Spleen (tissue), 7 donors: ENCODE measurements around the gene MGMT.

ENCODE experiments used
- CTCF ChIP-seq, 11 experiments: fragments of 200-600 bp in 7 of 11; fragments of 450-650 bp in 4 of 11; sonication (generic) in 4 of 11; IDR thresholded peaks in 8 of 11; conservative IDR thresholded peaks in 3 of 11; 1 replicate in 7 of 11; 2 replicates in 4 of 11; pipeline versions ENCODE4 v1.4.0 to v1.8.0; 2016 to 2021; ENCODE audit warnings: antibody characterized with exemption in 11 of 11, inconsistent platforms in 4 of 11, mild to moderate bottlenecking in 1 of 11
- POLR2A ChIP-seq, 3 donors: fragments of 450-650 bp; IDR thresholded peaks; one replicate each; pipeline ENCODE4 v1.5.1; 2017; ENCODE audit warnings: antibody characterized with exemption in 3 of 3, mild to moderate bottlenecking in 1 of 3
- POLR2AphosphoS5 ChIP-seq, 3 donors: sonication (generic); formaldehyde crosslinking; IDR thresholded peaks; one replicate each; pipeline ENCODE4 v1.5.1; 2017; ENCODE audit warnings: antibody characterized with exemption in 3 of 3
- donor health status: DM: no; HTN: no; CAD: no; lungs with moderate emphysema.
- donor health status: DM: no; HTN: no; CAD: no.
- donor health status: DM: no; HTN: no; CAD: no.

DNA sequence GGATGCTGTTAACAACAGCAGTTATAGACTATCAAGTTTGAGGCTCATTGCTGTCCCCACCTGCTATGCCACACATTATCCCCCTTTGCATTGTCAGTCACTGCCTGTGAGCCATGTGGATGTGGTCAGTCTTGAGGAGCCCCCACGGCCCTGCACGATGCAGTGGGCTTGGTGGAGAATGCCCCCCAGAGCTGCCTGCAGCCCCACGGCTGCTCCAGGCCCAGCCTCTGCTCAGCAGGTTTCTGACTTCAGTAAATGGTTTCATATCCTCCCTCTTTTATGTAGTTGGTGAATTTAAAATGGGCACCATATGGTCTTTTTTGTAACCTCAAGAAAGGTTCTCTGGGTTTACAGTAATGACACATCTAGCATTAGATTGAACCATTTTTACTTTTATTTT, 332.9 kb downstream of the MGMT start:
- TF ChIP-seq CTCF (IDR thresholded peaks at IDR 0.05 in 8 of 11, conservative IDR thresholded peaks at IDR 0.05 in 3 of 11) (no peak), POLR2A (IDR thresholded peaks at IDR 0.05) (no peak), POLR2AphosphoS5 (IDR thresholded peaks at IDR 0.05) (no peak)
